IPS DF 6.9 (cell line): Measurements from ENCODE around the gene LAMA1.

Experiments
- DNase-seq: peaks from one replicate; pipeline ENCODE4 v3.0.0-alpha.2; 2013; ENCODE audit warnings: low read depth, low spot score
- H3K27ac ChIP-seq: one replicate; pipeline ENCODE4 v1.5.1; 2013; ENCODE audit warnings: low read length, control low read depth
- H3K27me3 ChIP-seq: 2 replicates; pipeline ENCODE4 v1.6.1; 2013; ENCODE audit warnings: mild to moderate bottlenecking, low read length; ENCODE audit not compliant: control insufficient read depth, insufficient read depth
- H3K36me3 ChIP-seq: 2 replicates; pipeline ENCODE4 v1.6.1; 2013; ENCODE audit warnings: low read length; ENCODE audit not compliant: control insufficient read depth, insufficient read depth
- H3K4me1 ChIP-seq: 2 replicates; pipeline ENCODE4 v1.6.1; 2013; ENCODE audit warnings: low read length; ENCODE audit not compliant: control insufficient read depth, insufficient read depth
- H3K4me3 ChIP-seq: 2 replicates; pipeline ENCODE4 v1.5.1; 2013; ENCODE audit warnings: mild to moderate bottlenecking, low read length
- H3K9me3 ChIP-seq: 2 replicates; pipeline ENCODE4 v1.6.1; 2013; ENCODE audit warnings: low read length, inconsistent platforms; ENCODE audit not compliant: control insufficient read depth, insufficient read depth
- WGBS: extraction: QIAGEN DNeasy Blood & Tissue Kit; methylation state at CpG from one replicate; pipeline ENCODE4 v1.1.7; 2013; ENCODE audit warnings: mixed read lengths, missing lambda C conversion rate; ENCODE audit not compliant: insufficient read length, insufficient coverage; 5-methylcytosine and 5-hydroxymethylcytosine counted together

Gene LAMA1

DNA sequence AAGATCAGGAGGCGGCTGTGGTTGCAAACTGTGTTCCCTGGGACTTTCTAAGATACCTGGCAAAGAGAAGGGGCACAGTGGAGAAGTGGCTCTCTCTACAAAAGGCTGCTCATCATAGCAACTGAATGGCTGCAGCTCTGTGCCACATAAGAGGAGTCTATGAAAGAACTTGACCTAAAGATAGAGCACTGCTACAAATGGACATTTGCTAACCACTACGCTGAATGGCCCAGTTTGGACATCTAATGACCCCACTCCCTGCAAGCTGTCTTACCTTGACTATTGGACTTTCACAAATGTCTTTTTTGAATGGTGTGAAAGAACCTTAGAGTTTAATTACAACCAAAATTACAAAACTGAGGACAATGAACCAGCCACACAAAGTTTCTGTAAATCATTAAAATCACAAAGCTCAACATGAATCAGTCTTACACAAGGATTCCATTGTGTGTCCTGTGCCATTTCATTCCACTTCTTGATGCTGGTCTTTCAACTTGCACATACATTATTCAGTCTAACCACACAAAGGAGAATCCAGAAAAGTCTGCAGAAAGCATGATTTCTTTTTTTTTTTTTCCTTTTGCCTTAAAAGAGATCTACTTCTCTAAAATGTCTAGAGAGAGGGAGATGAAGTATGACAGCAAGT is 154.0 kb downstream of the LAMA1 start:
- no peaks in the 10 kb centered on the region for H3K4me1 ChIP-seq
- H3K27me3 ChIP-seq = no peaks in the 10 kb centered on the region; the same call in 1 of the 2 replicates
- no peak overlapping the region for H3K27ac ChIP-seq
- H3K9me3 ChIP-seq = no peaks in the 10 kb centered on the region
- no CpG with 5 or more reads among the region's 2 CpGs for WGBS
- DNase-seq = no peak
- H3K4me3 ChIP-seq = no peak overlapping the region
- peaks cover 4% of the 10 kb centered on the region; the same call in 1 of the 2 replicates for H3K36me3 ChIP-seq

DNA sequence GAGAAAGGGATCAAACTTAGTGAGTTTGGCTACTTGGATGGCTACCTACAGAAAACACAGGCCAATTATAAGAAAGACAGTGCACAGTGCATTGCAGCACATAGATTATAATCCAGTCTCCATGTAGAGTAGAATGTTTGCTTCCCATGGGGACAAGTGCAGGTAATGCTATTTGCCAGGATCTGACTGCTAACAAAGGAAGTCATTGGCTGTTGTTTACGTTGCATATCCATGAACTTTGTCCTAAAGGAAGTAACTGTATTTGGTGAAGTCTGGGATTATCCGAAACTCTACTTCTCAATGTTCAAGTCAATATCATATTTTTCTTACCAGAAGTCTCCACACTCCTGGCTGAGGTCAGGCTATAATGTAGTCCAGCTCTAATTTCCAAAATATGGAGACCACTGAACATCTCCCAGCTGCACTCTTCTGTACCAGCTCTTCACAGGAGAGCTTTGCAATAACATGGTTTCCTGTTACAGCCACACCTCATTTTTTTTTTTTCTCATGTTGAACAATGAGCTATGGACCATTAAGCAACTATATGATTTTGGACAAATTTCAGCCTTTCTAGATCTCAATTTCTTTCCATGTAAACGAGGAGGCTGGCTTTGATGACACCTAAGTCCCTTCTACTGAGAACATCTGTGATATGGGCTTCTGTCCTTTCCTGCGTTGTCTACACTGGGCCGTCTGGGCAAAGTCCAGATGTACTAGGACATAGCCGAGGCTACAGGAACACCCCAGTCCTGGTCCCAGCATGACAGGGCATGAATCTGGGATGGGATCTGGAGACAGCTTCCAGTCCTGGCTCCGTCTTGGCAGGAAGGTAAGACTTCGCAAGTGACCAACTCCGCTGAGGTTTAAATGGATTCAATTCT is 154.8 kb downstream of the LAMA1 start:
- Histone ChIP-seq H3K27ac (no peak overlapping the region), H3K27me3 (no peaks in the 10 kb centered on the region; the same call in 1 of the 2 replicates), H3K4me3 (no peak overlapping the region), H3K9me3 (no peaks in the 10 kb centered on the region), H3K4me1 (no peaks in the 10 kb centered on the region), H3K36me3 (peaks cover 4% of the 10 kb centered on the region; the same call in 1 of the 2 replicates)
- WGBS = no CpG with 5 or more reads among the region's 9 CpGs
- DNase-seq = no peak

DNA sequence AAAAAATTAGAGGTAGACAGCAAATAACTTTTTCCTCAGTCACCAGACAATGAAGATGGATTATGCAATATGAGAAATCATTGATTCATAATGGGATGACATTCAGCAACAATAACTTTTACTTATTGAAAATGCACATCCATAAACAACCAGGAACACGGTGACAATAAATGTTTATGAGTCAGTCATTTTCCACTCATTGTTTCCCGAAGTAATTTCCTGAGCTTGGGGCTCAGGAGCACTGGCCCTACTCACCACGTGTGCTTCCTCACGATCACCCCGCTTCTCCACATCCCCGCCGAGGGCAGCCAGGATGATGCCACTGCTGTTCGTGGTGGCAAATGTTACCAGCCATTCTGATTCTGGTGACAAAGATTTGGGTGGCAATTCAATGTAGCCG is 156.3 kb downstream of the LAMA1 start:
- Histone ChIP-seq H3K4me3 (no peak overlapping the region), H3K27ac (no peak overlapping the region), H3K4me1 (no peaks in the 10 kb centered on the region), H3K36me3 (peaks cover 4% of the 10 kb centered on the region; the same call in 1 of the 2 replicates), H3K9me3 (no peaks in the 10 kb centered on the region), H3K27me3 (no peaks in the 10 kb centered on the region; the same call in 1 of the 2 replicates)
- WGBS = no CpG with 5 or more reads among the region's 9 CpGs
- DNase-seq = no peak

DNA sequence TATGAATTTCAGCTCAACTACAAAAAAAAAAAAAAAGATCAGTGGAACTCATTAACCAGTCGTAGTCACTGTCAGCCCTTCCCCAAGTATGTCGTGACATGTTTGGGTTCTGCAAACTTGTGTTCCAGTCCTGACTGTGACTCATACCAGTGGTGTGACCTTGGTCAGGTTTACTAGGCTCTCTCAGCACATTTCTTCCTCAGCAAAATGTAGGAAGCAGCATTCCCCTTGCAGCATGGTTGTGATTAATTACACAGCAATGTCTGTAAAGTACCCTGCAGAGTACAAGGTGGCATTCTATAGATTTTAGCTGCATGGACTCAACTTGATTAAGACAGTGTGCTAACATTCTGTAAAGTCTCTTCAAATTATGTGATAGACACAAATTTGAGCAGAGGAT is 156.9 kb downstream of the LAMA1 start:
- H3K4me3 ChIP-seq = no peak overlapping the region
- H3K4me1 ChIP-seq = no peaks in the 10 kb centered on the region
- H3K36me3 ChIP-seq = peaks cover 4% of the 10 kb centered on the region
- no peak overlapping the region for H3K27ac ChIP-seq
- no peak for DNase-seq
- no CpG with 5 or more reads among the region's 2 CpGs for WGBS
- H3K9me3 ChIP-seq = no peaks in the 10 kb centered on the region
- H3K27me3 ChIP-seq = no peaks in the 10 kb centered on the region; the same call in 1 of the 2 replicates

DNA sequence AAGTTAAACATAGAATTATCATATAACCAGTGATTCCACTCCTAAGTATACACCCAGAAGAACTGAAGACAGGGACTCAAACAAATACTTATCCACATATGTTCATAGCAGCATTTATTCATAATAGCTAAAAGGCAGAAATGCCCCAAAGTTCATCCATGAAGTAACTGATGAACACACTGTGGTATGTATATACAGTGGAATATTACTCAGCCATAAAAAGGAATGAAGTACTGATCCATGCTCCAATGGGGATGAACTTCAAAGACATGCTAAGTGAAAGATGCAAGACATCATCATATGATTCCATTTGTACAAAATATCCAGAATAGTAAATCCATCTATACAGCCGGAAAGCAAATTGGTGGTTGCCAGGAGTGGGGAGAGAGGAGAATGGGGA is 157.5 kb downstream of the LAMA1 start:
- no peaks in the 10 kb centered on the region for H3K4me1 ChIP-seq
- peaks cover 4% of the 10 kb centered on the region for H3K36me3 ChIP-seq
- H3K9me3 ChIP-seq = no peaks in the 10 kb centered on the region
- no peaks in the 10 kb centered on the region; the same call in 1 of the 2 replicates for H3K27me3 ChIP-seq
- WGBS = no CpG with 5 or more reads among the region's 1 CpG
- H3K27ac ChIP-seq = no peak overlapping the region
- H3K4me3 ChIP-seq = no peak overlapping the region
- no peak for DNase-seq

DNA sequence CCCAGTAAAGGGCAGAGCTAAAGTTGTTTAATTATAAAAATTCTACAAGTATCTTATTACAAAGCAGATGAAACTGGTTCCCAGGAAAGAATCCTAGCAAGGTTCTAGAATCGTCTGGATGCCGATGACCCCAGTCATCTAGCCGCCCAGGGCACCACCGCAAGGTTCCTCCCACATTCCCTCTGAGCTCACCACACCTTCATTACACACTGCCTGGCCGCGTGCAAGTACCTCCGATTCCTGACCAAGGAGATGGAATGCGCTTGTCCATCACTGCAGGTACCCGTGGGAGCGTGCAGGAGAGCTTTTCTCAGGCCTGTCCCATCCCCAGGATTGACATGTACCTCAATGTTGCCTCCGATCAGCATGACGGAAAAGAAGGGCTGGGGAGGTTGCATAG is 158.5 kb downstream of the LAMA1 start:
- no peak overlapping the region for H3K27ac ChIP-seq
- H3K27me3 ChIP-seq = no peaks in the 10 kb centered on the region
- no peak for DNase-seq
- H3K36me3 ChIP-seq = peaks cover 4% of the 10 kb centered on the region
- H3K4me3 ChIP-seq = no peak overlapping the region
- no peaks in the 10 kb centered on the region for H3K9me3 ChIP-seq
- no CpG with 5 or more reads among the region's 12 CpGs for WGBS
- H3K4me1 ChIP-seq = no peaks in the 10 kb centered on the region

DNA sequence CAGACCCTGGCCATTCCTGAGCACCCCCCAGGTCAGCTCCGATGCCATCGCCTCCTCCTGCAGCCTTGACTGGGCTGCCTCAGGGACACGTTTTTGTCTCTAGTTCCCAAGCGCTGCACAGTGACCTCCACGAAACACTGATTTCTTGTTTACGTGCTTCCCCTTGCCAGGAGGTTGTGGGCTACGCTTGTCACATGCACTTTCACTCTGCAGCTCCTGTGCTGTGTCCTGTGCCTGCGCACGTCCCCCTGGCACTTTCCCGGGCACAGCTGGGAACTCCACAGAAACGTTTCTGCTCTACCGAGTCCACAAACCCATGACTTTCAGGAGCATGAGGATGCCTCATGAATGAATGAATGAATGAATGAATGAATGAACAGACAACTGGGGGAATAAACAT is 160.6 kb downstream of the LAMA1 start:
- DNase-seq = no peak
- no peaks in the 10 kb centered on the region for H3K27me3 ChIP-seq
- no peak overlapping the region for H3K4me3 ChIP-seq
- H3K27ac ChIP-seq = no peak overlapping the region
- H3K9me3 ChIP-seq = no peaks in the 10 kb centered on the region
- H3K4me1 ChIP-seq = no peaks in the 10 kb centered on the region
- WGBS = no CpG with 5 or more reads among the region's 12 CpGs
- peaks cover 7% of the 10 kb centered on the region for H3K36me3 ChIP-seq

DNA sequence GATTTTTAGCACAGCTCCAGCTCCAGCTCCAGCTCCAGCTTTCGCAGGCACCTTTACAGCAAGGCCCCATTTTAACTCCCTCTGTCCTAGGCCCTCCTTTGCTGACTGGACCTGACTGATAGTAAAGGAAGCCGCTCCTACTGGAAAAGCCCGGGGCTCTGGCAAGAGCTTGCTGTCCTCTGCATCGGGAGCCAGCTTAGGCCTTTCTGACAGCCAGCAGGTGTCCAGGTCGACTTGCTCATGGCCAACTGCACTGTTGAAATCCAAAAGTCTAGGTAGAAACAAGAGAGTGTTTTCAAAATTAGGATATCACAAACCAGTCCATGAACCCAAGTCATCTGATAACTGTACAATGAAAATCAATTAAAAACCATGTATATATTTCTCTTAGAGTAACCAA is 161.1 kb downstream of the LAMA1 start:
- H3K36me3 ChIP-seq = peaks cover 4% of the 10 kb centered on the region
- WGBS = no CpG with 5 or more reads among the region's 5 CpGs
- no peaks in the 10 kb centered on the region for H3K9me3 ChIP-seq

DNA sequence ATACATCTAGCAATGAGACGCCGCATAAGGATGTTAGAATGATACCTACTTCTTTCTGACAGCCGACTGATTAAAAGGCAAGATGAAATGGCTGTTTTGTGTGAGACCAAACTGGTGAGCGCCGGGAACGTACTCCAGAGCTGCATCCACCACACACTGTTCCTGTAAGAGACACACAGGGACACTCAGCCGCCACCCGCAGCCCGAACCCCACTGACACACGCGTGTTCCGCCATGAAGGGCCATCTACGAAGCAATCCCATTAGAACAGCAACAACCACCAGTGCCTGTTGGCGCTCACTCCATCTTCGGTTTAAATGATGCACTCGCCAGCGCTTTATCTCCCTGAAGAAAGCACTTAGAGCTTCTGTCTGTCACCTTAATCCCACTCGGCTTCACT is 162.3 kb downstream of the LAMA1 start:
- peaks cover 3% of the 10 kb centered on the region; the same call in 1 of the 2 replicates for H3K36me3 ChIP-seq
- no peaks in the 10 kb centered on the region for H3K4me1 ChIP-seq
- no peaks in the 10 kb centered on the region for H3K27me3 ChIP-seq

More for the DNA sequence above, 161.1 kb downstream of the LAMA1 start:
- Histone ChIP-seq H3K27me3 (no peaks in the 10 kb centered on the region), H3K4me1 (no peaks in the 10 kb centered on the region), H3K4me3 (no peak overlapping the region), H3K27ac (no peak overlapping the region)
- DNase-seq = no peak

DNA sequence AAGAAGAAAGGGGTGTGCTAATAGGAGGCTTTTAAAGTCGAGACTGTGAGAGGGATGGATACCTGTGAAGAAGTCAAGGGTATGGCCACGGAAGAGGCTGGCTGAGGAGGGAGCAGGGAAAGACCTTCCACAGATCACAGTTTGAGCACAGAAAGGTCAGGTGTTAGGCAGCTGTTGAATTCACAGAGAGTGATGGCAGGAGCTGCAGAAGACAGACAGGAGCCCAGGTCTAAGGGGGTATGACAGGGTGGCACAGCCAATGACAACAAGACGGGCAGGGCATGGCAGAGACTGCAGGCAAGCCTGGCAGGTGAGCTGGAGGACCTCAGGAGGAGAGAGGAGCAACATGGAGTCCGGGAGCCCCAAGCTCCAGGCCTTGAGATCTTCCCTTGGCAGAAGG is 163.1 kb downstream of the LAMA1 start:
- H3K4me3 ChIP-seq = no peak overlapping the region
- no peak for DNase-seq
- H3K9me3 ChIP-seq = no peaks in the 10 kb centered on the region
- whole genome bisulfite sequencing = no CpG with 5 or more reads among the region's 4 CpGs
- H3K36me3 ChIP-seq = peaks cover 3% of the 10 kb centered on the region; the same call in 1 of the 2 replicates
- H3K27me3 ChIP-seq = no peaks in the 10 kb centered on the region
- no peak overlapping the region for H3K27ac ChIP-seq
- no peaks in the 10 kb centered on the region for H3K4me1 ChIP-seq

More for the DNA sequence above, 162.3 kb downstream of the LAMA1 start:
- Histone ChIP-seq H3K4me3 (no peak overlapping the region), H3K27ac (no peak overlapping the region), H3K9me3 (no peaks in the 10 kb centered on the region)
- WGBS = no CpG with 5 or more reads among the region's 18 CpGs
- DNase-seq = no peak
